ENCODE data around the gene FAM83F.

The FAM83F gene

DNA sequence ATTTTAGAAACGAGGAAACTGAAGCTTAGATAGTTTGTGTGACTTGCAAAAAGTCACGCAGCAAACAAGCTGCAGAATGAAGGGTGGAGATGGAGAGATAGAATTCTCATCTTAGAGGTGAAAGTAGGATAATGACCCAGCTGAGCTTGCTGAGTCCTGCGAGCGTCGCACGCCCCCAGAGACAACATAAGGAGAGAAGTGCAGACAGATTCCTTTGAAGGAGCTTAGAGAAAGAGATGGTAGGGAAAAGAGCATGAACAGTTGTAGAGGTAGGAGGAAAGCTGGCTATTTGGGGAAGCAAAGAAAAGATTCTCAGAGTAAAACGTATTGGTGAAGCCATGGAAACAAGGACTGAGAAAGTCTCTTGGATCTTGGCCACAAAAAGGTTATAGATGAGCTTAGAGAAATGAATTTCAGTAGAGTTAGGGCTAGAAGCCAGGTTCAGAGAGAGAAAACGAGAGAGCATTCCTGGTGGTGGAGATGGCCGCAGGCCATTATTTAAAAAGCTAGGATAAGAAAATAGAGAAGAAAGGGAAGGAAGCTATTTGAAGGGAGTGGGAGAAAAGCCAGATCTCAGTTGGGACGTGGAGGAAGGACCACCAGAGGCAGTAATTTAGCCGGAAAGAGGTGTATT lies 44.8 kb downstream of the FAM83F start:
- DNase-seq = no peak

DNA sequence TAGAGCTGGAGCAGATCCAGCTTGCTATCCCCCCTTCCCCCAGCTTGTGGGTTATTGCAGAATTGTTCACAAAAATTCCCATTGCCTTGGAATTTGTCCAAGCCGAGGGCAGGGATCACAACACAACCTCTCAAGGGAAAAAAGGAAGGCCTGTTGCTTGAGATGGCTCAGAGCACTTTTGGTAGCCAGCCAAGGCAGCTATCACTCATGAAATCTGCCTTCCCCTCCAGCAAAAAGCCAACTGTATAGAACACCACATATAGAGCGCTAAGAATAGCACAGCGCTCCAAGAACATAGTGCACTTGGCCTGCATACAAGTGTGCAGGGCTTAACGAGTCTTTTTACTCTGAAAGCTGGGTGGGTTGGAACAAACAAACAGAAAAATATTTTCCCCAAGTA lies 46.2 kb downstream of the FAM83F start:
- DNase-seq = no peak

DNA sequence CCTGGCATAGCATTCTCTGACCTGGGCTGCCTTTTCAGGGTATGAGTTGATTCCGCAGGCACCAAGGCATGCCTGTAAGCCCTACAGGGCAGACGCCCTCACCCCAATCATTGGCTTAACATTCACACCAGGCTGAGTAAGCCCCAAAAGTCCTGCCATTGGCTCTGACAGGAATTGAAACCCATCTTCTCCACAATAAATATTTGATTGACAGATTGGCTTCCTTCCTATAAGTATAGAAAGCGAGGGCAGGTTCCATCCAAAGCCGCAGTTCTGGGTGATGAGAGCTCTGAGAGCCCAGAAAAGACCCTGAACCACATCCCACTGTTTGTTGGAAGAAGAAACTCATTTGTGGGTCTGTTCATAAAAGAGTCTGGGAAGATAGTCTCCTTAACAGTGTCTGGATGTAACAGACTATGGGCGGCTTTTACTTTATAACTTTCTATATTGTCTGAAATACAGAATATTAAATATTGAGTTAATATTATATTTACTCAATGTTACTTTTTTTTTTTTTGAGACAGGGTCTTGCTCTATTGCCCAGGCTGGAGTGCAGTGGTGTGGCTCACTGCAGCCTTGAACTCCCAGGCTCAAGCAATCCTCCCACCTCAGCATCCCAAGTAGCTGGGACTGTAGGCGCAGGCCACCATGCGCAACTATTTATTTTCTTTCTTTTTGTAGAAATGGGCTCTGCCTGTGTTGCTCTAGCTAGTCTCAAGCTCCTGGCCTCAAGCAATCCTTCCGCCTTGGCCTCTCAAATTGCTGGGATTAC lies 46.8 kb downstream of the FAM83F start:
- no peak for DNase-seq

DNA sequence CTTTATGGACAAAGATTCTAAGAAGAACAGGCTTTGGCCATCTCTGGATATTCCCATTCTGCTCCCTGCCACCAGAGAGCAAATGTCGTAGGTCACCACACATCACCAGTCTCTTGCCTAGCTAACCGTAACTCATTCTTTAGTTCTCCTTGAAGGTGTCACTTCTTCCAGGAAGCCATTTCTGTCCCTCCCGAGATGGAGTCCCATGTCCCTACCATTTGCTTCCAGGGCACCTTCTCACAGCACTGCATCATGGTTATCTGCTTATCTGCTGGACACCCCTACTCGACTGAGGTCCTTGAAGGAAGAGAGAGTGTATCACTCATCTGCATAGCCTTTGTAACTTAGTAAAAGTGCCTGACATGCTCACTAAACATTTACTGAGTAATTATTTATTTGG lies 47.6 kb downstream of the FAM83F start:
- no peak for DNase-seq

DNA sequence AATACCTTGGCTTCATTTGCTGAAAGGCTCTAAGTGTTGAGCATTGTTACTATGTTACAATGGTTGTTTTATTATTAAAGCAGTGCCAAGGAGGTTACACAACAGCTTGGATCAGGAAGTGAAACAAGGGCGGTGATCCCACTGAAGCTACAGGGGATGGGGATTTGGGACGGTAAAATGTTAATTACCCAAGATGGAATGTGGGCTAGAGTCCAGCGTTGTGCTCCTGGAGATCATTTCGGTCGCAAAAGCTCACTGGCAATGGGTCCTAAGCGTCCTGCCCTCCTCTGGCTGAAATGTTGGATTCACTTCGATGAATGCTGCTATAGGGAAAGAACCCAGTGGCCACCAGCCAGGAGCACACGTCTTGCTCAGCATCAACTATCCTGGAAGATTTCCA lies 48.3 kb downstream of the FAM83F start:
- no peak for DNase-seq

DNA sequence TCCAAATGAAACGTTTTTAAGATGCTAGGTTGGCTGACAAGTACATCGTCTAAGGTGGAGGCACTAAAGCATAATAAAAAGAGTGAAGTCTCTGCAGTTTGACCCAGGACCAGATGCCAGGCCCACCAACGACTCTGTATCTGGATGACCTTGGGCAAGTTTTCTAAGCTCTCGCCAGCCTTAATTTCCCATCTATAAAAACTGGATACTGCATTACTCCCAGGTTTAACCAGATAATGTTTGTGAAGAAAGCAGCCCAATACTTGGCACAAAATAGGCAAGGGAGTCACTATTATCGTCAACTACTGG lies 49.0 kb downstream of the FAM83F start:
- DNase-seq = no peak

DNA sequence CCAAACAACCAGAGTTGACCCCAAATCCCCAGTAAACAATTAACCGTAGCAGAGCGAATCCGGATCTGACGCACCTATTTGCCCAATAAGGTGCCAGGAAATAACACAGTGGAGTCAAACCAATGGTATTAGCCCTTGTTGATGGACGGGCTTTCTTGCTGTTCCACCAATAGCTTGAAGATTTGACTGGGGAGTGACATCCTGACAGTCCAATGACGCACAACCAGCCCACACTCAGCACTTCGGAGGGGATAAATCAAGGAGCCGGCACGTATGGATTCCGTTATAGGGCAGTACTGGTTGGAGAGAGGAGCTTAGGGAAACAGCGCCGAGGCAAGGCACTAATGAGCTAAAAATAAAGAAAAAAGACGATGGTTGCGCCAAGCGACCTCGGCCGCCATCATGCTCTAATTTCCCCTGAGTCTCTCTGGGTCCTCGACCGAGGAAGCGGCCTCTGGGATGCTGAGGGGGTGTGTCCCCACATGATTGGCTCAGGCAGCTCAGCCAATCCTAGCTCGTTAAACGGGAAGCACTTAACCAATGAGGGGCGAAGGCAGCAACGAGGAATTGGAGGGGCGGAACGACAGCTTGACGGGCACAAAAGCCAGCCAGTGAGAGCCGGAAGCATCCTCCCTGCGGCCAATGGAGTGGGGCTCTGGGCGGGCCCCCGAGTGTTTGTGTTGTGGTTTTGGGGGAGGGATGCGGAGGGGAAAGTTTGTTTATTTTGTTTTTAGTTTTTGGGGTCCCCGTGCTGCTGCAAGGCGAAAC lies 49.5 kb downstream of the FAM83F start:
- peak; percentile 90 for DNase-seq

DNA sequence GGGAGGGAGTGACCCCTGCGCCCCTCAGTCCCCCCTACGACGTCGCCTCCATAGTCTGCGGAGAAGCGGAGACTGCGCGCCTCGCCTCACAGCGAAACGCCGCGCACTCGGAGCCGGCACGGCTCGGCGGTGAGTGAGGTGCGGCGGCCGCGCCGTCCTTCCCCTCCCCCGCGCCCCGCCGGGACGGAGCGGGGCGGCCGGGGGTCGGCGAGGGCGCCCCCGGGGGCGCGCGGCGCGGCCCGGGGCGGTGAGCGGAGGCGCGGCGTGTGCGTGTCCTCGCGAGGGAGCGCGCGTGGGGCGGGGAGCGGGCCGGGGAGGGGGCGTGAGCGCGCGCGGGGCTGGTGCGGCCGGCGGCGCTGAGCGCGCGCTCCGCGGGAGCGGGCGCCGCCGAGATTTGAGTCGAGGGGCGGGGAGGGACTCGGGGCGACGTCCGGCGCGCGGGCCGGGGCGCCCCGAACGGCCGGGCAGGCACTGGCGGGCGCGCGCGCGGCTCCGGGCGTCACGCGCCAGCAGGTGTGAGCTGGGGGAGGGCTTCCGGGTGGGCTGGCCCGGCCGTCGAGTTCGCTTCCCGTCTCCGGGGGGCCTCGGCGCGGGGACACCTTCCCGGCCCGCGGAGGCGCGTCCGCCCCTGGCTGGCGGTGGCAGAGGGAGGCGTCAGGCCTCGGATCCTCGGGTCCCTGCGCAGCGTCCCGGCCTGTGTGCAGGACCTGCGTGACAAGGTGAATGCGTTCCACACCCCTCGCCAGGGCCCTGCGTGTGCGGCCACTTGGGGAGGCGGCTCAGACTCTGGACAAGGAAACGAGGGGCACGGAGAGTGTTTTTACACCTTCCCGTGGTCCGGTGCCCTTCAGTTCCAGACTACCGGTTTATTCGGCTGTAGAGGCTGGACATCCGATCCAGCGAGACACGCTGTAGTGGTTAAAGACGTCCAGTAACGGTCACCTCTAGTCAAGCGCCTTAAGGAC lies 50.4 kb downstream of the FAM83F start:
- peak; percentile 9 for DNase-seq

DNA sequence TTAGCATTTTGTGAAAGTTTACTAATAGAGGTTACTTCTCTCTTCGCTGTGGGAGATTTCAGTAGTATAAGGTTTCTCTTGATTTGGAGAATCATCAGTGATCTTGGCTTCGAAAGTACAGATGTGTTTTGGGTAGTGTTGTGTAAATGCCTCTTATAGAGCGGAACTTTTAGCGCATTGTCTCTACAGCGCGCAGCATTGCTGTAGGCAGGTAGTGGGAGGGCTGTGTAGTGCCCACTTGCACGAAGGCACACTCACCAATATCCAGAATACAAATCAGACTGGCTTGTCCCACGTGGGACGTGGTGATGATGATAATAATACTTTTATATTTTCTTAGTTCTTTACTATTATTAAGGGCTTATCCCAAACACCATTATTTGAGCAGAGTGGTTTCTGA lies 51.4 kb downstream of the FAM83F start:
- DNase-seq = no peak

DNA sequence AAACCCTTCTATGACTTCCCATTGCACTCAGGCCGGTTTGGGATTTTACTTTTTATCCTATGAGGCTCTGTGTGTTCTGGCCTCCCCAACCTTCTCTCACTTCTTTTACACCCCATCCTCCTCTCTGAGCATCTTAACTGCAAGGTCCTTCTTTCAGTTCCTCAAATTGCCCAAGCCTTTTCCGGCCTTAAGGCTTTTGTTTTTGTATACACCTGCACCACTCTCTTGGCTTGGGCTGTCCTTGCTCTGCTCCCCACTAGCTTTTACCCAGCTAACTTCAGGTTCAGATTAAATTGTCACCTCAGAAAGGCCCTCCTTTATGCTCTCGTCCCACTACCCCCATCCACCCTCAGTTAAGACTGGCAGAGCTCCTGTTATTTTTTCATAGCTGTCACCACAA lies 55.5 kb downstream of the FAM83F start:
- DNase-seq = no peak

DNA sequence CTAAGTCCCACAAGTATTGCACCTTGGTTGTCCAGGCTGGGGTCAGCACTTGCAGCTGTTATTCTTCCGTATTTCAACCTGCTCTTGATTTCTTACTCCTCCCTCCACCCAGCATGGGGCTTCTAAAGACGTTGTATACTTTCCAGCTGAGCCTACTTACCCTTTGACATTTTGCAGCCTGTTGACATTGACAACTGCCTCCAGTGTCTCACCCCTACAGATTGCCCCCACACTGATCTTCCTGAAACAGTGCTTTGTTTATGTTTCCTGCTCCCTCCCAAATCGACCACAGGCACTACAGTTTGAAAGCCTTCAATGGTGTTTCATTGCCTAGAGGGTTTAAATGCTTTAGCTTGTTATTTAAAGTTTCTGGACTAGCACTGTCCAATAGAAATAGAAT lies 56.6 kb downstream of the FAM83F start:
- no peak for DNase-seq

DNA sequence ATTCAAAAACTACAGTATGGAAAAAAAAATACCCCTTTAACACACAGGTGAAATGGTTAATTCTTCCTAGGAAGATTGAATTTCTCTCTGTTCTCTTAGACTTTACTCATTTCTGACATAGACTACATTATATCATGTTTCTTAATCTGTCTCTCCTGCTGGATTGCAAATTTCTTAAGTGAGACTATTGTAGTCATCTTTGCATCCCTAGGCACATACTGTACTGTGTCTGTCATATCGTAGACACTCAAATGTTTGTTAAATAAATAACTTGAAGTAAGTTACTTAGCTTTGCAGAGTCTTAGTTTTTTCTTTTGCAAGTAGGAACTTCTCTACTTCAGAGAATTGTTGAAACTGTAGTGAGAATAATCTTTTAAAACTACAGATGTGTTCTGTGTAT lies 58.7 kb downstream of the FAM83F start:
- DNase-seq = no peak

DNA sequence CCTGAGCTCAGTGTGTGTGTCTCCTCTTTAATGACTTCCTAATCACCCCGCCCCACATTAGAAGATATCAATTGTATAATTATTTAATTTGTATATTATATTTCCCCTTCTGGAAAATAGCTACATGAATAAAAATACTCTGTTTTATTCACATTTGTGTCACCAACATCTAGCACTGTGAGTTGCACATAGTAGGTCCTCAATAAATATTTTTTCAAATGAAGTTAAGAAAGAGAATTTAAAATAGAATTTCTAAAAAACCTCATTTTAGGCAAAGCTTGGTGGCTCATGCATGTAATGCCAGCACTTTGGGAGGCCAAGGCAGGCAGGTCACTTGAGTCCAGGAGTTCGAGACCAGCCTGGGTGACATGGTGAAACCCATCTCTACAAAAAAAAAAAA lies 59.7 kb downstream of the FAM83F start:
- no peak for DNase-seq

DNA sequence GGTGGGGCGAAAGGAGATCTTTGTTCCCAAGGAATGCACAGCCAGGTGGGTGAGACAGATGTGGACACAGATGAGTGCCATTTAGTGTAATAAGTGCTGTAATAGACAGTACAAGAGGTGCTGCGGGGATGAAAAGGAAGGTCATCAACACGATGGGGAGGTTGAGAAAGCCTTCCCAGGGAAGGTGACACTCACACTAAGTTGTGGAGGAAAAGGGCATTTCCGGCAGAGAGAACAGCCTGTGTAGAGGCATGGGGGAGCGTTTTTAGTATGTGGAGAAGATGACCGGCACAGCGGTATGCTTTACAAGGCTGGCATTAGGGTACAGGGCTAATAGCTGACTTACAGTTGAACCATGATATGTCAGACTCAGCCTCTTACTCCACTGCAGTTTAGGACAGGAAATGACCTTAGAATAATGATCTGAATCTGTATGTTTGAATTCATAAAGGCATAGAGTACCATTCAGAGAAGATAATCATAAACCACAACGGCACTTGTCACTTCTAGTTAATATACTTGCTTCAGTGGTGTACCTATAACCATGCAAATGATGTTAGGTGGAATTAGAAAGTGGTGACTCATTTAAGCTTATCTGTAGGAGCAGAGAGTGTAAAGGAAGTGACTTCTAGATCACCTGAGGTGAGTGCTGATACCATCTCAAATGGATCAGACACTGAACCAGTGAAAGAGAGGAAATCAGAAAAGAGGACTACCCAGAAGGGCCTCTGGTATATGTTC lies 60.6 kb downstream of the FAM83F start:
- DNase-seq = no peak

DNA sequence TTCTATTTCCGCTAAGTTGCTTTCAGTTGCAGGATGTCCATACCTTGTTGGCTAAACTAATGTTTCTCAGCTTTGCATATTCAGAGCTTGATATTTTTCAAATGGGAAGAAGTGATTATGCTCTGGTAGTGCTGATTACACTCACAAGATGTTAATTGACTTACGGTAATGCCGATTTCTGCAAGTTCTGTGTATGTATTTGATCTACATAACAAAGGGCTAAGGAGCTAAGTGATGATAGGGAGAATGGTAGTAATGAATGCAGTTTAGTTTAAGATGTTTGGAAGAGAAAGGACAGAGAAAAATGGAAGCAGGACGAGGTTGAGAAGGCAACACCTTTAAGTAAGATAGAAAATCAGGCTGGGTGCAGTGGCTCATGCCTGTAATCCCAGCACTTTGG lies 61.4 kb downstream of the FAM83F start:
- no peak for DNase-seq

DNA sequence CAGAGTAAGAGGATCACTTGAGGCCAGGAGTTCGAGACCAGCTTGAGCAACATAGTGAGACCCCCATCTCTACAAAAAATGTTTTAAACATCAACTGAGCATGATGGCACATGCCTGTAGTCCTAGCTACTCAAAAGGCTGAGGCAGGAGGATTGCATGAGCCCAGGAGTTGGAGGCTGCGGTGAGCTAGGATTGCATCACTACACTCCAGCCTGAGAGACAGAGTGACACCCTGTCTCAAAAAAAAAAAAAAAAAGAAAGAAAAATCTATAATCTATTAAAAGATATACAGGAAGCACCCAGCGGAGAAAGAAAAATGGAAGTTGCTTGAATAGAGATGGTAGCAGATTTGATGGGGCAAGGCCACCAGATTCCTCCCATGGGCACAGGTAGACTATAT lies 61.8 kb downstream of the FAM83F start:
- no peak for DNase-seq

DNA sequence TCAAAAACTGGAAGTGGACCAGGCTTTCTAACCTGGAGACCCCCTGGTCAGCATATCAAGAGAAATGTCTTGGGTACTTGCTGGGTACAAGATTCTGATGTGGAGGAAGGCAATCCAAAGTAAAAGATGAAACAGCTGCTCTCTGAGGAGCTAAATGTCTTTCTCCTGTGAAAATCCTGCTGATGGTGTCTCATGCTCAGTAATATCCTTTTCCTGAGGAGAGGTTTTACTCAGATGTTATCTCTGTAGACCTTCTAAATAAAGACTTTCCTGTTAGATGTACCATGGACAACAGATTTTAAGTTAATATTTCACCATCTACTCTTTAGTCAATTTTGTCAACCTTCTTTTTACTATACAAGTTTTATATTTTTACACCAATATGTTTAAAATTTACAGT lies 62.9 kb downstream of the FAM83F start:
- no peak for DNase-seq

DNA sequence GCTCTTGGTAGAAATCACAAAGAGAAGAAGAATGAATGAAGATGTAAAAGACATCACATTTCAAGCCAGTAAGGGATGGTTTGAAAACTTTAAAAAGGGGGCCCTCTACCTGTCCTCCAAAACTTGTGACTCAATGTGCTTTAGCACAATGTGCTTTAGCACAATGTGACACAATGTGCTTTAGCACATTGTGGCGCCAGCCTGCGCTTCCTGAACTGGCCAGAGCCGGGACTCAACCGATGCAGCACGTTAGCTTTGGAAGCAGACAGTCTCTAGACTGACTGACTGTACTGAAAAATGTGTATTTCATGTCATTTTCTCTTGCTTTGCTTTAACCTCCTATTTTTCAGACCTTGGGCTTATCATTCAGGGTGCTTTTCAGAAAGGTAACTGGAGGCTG lies 63.5 kb downstream of the FAM83F start:
- no peak for DNase-seq

DNA sequence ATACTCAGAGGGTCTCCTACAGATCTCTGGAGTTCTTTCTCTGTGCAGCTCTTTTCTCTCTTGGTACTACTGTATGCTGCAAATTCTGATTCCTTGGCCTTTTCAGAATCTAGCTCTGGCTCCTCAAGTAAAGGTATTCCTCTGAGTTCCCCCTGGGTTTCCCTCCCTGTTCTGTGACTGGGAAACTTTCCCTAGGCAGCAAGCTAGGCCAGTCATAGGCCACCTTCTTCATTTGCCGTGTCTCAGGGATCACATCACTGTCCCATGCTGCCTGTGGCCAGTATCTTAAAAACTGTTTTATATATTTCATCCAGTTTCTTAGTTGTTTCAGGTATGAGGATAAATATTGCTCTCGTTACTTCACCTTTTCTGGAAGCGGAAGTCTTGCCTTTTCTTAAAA lies 71.2 kb downstream of the FAM83F start:
- no peak for DNase-seq

DNA sequence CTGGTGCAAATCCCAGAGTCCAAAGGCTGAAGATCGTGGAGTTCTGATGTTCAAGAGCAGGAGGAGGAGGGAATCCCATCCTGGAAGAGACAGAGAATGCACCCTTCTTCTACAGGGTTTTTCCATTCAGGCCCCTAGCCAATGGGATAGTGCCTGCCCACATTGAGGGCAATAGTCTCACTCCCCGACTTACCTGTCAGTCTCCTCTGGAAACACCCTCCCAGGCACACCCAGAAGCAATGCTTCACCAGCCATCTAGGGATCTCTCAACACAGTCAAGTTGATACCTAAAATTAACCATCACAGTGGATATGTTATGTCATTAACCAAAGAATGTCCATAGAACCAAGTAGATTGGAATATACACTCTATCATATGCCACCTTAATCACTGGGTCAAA lies 72.9 kb downstream of the FAM83F start:
- no peak for DNase-seq

DNA sequence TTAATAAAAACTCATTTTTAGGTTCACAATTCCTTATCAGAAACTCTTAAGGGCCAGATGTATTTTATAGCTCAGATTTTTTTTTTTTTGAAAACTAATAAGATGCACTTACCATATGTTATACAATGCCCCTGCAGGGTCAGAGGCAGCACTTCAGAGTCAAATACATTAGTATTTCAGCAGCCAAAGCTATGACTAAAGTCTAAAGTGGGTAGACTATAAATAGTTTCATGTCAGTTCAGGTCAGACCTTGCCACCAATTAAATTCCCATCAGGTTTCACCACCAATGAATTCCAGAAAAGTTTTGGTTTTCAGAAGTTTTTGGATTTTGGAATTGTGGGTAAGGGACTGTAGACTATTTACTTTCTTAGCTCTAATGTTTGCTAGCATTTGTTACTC lies 75.9 kb downstream of the FAM83F start:
- DNase-seq = no peak

DNA sequence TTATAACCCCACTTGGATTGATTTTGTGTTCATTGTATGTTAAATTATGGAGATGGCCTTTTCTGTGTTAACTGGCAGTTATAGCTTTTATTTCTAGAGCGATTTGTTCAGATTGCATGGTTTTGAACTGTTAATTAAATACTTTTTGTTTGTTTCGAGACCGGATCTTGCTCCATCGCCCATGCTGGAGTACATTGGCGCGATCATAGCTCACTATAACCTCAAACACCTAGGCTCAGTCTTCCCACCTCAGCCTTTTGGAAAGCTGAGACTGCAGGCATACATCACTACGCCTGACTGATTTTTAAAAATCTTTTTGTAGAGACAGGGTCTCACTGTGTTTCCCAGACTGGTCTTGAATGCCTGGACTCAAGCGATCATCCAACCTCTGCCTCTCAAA lies 77.0 kb downstream of the FAM83F start:
- DNase-seq = no peak
